Stimulated activated CD4-positive, alpha-beta T cell treated with anti-CD3 and anti-CD28 coated beads, Interleukin-15, amount 100 ng/mL, for 48 hours (primary cell): ENCODE data around the gene SGSM1.

ENCODE experiments used
- DNase-seq, 2 donors: peaks; one replicate each; pipeline ENCODE4 v3.0.0-alpha.2; 2020; ENCODE audit warnings: low read depth in 2 of 2

SGSM1 gene

GRCh38 chr22:24805790-24806662 is at the start of gene SGSM1:
Gene SGSM1 (plus strand): TSS chr22:24806211. CDS start chr22:24806326, 115 bp downstream.
- peak; percentile 53 to 75 for DNase-seq

GRCh38 chr22:24758164-24758799 is 47.7 kb upstream of the SGSM1 start:
- peak; percentile 21 to 49 for DNase-seq

- DNase-seq: no peak
These were observed 46.2 kb upstream of the SGSM1 start for GRCh38 chr22:24759765-24760164.

- DNase-seq: no peak
These were observed 45.2 kb upstream of the SGSM1 start for GRCh38 chr22:24760708-24761306.

- no peak for DNase-seq
These were observed 43.9 kb upstream of the SGSM1 start for GRCh38 chr22:24761888-24762675.

- no peak for DNase-seq
These were observed 42.0 kb upstream of the SGSM1 start for GRCh38 chr22:24763872-24764485.

- DNase-seq: no peak
These were observed 40.8 kb upstream of the SGSM1 start for GRCh38 chr22:24765166-24765565.

- DNase-seq: peak; percentile 10 to 11
These were observed 37.3 kb upstream of the SGSM1 start for GRCh38 chr22:24768537-24769374.

- no peak for DNase-seq
These were observed 33.4 kb upstream of the SGSM1 start for GRCh38 chr22:24772493-24773220.

- DNase-seq: no peak
These were observed 30.1 kb upstream of the SGSM1 start for GRCh38 chr22:24775769-24776492.

GRCh38 chr22:24776525-24776924 is 29.5 kb upstream of the SGSM1 start:
- DNase-seq: no peak

GRCh38 chr22:24789516-24789915 is 16.5 kb upstream of the SGSM1 start:
- no peak for DNase-seq

- DNase-seq: no peak
These were observed 14.6 kb upstream of the SGSM1 start for GRCh38 chr22:24791362-24791761.

- no peak for DNase-seq
These were observed 10.0 kb upstream of the SGSM1 start for GRCh38 chr22:24796056-24796455.

GRCh38 chr22:24796860-24797259 is 9.2 kb upstream of the SGSM1 start:
- no peak for DNase-seq

GRCh38 chr22:24801901-24802465 is 4.0 kb upstream of the SGSM1 start:
- DNase-seq: no peak

- peak in 1 of 2 donors; percentile 45 for DNase-seq
These were observed 2.9 kb upstream of the SGSM1 start for GRCh38 chr22:24803064-24803542.

GRCh38 chr22:24806663-24807001 is 621 bp downstream of the SGSM1 start:
- no peak for DNase-seq
